Fibroblast of skin of left quadriceps (primary cell): ENCODE measurements around the gene DNAH9.

Experiments
- DNase-seq, 2 experiments: peaks; one replicate each; pipeline ENCODE4 v3.0.0-alpha.2; 2013; ENCODE audit warnings: low read depth in 2 of 2

The DNAH9 gene

GRCh38 chr17:11601661-11602060, 3.4 kb downstream of the DNAH9 start:
- DNase-seq: no peak

- DNase-seq: no peak
These were observed 10.1 kb downstream of the DNAH9 start for GRCh38 chr17:11608396-11608795.

- no peak for DNase-seq
These were observed 12.8 kb downstream of the DNAH9 start for GRCh38 chr17:11610999-11611566.

- DNase-seq: no peak
These were observed 14.7 kb downstream of the DNAH9 start for GRCh38 chr17:11612956-11613355.

GRCh38 chr17:11618861-11619566, 20.7 kb downstream of the DNAH9 start:
- no peak for DNase-seq

GRCh38 chr17:11622492-11622891, 24.2 kb downstream of the DNAH9 start:
- DNase-seq: no peak

- no peak for DNase-seq
These were observed 26.7 kb downstream of the DNAH9 start for GRCh38 chr17:11624976-11625375.

GRCh38 chr17:11625878-11626277, 27.6 kb downstream of the DNAH9 start:
- DNase-seq: no peak

GRCh38 chr17:11627301-11627940, 29.2 kb downstream of the DNAH9 start:
- no peak for DNase-seq

GRCh38 chr17:11628374-11628773, 30.1 kb downstream of the DNAH9 start:
- no peak for DNase-seq

- no peak for DNase-seq
These were observed 30.6 kb downstream of the DNAH9 start for GRCh38 chr17:11628831-11629230.

- no peak for DNase-seq
These were observed 38.5 kb downstream of the DNAH9 start for GRCh38 chr17:11636771-11637170.

GRCh38 chr17:11637796-11638195, 39.5 kb downstream of the DNAH9 start:
- DNase-seq: no peak

- DNase-seq: no peak
These were observed 40.5 kb downstream of the DNAH9 start for GRCh38 chr17:11638700-11639265.

GRCh38 chr17:11639736-11640462, 41.6 kb downstream of the DNAH9 start:
- DNase-seq: no peak

- DNase-seq: no peak
These were observed 42.2 kb downstream of the DNAH9 start for GRCh38 chr17:11640463-11640814.

GRCh38 chr17:11641521-11642275, 43.4 kb downstream of the DNAH9 start:
- DNase-seq: no peak

GRCh38 chr17:11642655-11643054, 44.4 kb downstream of the DNAH9 start:
- DNase-seq: no peak

GRCh38 chr17:11643851-11644250, 45.6 kb downstream of the DNAH9 start:
- no peak for DNase-seq

- DNase-seq: peak; percentile 12 to 18
These were observed 46.3 kb downstream of the DNAH9 start for GRCh38 chr17:11644265-11645212.
